DMS79 treated with DMSO at 0.1 percent for 48 hours (cell line): ENCODE measurements around the gene LRRK1.
"Not testable (repeated sequence)": the region's sequence is repeated elsewhere in the genome, so short reads cannot be mapped to it uniquely, and the experiment has no call there.

Experiments used
- DNase-seq: peaks from one replicate; lab custom pipeline; 2025; lab: John Stamatoyannopoulos, UW

Gene LRRK1

DNA sequence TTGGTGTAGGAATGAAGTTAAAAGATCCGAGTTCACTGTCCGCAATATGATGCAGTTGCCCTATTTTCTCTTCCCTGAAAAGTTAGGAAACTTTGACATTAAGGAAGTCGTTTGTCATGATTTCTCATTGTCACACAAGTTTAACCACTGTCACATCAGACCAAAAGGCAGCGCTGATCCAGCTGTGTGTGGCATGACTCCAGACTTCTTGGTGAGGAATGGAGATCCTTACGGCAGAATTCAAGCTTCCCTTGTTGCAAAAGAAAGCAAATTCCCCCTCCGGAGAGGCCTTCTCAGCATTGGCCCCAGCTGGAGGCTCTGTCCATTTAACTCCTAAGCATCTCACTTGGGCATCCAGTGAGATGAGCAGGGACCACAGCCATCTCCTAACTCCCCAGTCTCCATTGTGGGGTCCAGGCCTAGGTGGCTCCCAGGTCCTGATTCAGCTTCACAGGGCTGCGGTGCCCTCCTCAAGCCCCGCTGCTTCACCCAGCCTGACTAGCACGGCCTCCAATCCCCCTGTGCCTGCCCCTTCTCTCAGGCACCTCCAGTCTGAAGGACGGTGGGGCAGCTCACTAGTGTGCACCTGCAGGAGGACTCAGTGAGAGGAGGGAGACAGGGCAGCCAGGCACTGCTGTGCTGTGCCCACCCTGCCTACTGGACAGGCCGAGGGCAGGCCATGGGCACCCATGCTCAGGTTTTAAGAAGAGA is 173.2 kb downstream of the LRRK1 start:
- no peak for DNase-seq

- no peak for DNase-seq
Observed at GRCh38 chr15:101092867-101093202, 173.7 kb downstream of the LRRK1 start.

DNA sequence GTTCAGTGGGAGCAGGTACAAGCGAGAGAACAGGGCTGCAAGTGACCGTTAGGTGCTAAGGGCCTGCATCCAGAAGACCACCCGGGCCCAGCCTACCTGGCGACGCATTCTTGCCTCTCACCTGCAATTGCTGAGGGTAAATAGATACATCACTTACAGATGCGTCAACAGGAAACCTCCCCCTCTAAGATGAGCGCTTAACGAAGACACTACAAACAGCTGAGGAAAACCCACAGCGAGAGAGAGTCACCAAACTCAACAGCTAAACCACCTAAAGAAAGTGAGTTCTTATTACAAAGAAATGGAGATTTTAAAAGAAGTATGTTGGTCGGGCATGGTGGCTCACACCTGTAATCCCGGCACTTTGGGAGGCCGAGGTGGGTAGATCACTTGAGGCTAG is 174.8 kb downstream of the LRRK1 start:
- DNase-seq = no peak

DNA sequence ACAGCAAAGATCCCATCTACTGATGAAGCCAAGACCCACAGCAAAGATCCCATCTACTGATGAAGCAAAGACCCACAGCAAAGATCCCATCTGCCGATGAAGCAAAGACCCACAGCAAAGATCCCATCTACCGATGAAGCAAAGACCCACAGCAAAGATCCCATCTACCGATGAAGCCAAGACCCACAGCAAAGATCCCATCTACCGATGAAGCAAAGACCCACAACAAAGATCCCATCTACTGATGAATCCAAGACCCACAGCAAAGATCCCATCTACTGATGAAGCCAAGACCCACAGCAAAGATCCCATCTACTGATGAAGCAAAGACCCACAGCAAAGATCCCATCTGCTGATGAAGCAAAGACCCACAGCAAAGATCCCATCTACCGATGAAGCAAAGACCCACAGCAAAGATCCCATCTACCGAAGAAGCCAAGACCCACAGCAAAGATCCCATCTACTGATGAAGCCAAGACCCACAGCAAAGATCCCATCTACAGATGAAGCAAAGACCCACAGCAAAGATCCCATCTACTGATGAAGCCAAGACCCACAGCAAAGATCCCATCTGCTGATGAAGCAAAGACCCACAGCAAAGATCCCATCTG is 176.7 kb downstream of the LRRK1 start:
- not testable (repeated sequence) for DNase-seq

DNA sequence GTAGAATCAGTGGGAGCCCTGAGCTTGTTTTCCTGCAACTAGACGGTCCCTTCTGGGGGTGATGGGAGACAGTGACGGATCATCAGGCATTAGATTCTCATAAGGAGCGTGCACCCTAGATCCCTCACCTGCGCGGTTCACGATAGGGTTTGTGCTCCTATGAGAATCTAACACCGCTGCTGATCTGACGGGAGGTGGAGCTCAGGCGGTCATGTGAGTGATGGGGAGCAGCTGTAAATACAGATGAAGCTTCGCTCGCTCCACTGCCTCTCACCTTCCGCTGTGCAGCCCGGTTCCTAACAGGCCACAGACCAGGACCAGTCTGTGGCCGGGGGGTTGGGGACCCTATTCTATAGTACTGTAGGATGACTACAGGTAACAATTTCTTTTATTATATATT is 178.0 kb downstream of the LRRK1 start:
- DNase-seq = no peak

DNA sequence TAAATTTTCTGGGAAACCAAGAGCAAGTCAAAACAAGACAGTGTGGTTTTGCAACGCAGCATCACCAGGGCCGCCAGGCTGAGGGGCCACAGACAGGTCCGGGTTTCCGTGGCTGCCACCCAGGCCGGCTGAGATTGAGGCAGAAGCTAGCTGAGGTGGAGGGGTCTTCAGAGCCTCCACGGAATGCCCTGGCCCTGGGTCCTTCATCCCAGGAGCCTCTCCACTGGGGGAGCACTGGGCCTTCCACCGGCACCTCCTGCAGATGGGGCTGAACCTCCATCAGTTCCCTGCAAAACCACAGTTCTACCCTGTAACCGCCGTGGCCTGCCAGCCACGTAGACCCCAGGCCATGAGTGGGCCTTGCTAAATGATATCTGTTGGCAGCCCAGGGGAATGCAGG is 180.0 kb downstream of the LRRK1 start:
- no peak for DNase-seq

DNA sequence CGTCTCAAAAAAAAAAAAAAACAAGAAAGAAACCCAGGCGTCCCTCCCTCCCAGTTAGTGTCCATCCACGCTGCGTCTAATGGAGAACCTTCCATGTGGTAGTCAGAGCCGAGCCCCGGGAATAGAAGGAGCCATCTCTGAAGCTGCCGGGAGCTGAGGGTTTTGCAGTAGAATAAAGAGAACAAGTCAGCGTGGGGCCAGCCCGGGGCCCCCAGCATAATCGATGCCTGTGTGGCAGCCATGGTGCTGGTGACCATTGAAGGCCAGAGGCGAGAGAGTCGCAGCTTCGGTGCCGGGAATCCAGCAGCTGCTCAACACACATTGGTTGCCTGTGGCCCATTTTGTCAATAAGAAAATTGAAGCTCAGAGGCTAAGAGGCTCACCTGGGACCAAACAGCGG is 181.0 kb downstream of the LRRK1 start:
- no peak for DNase-seq

DNA sequence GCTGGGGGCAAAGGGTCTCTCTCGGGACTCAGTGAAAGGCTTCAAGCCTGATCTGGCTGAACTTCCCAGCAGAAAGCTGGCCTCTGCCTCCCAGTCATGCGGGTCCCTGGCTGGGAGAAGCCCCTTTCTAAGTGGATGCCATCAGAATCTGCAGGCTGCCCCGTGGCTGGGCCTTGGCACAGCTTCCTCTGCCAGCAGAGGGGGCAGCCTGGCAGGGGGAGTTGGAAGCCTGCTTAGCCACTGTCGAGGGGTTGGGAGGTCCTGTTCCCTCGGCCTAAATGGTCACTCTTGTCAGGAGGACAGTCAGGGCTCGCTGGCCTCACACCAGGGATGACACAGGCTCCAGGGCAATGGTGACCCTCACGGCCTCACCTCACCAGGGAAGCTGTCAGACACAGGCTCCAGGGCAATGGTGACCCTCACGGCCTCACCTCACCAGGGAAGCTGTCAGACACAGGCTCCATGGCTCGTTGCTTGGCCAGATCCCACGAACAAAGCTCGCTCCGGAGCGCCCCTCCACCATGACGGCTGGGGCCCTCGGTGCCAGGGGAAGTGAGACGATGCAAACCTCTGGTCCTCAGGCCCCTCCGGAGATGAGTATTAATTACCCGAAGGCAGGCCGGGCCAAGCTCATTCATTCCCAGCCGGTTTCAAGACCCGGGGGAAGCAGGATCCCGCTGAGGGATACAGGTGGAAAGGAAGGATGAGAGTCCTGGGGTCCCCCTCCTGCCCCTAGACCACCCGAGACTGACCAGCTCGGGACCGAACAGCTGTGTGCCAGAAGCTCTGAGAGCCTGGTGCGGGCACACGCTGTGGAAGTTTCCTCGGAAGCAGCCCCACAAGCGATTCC is 181.7 kb downstream of the LRRK1 start:
- no peak for DNase-seq

DNA sequence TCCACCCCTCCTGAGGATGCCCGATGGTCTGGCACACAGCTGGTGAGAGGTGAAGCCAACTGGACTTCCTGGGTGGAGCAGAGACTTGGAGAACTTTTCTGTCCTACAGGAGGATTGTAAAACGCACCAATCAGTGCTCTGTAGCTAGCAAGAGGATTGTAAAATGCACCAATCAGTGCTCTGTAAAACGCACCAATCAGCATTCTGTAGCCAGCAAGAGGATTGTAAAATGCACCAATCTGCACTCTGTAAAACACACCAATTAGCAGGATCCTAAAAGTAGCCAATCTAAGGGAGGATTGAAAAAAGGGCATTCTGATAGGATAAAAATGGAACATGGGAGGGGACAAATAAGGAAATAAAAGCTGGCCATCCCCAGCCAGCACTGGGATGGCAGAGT is 182.5 kb downstream of the LRRK1 start:
- DNase-seq = no peak

GRCh38 chr15:101102746-101103145 is 183.6 kb downstream of the LRRK1 start:
- no peak for DNase-seq

DNA sequence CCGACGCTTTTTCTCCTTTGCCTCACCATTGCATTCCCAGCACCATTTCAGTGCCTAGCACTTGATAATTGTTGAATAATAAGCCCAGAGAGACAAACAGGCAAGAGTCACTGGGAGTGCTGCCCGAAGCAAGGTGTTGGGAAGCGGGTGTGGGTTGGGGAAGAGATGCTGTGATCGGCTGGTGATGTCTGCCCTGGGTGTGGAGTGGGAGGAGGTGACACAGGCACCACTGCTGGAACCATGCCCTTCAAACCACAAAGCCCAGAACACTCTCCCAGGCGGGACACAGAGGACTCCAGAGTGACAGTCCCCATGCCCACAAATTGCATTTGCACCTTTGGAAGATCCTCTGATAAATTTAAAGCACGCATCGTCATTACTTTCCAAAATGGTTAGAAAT is 184.4 kb downstream of the LRRK1 start:
- no peak for DNase-seq

- no peak for DNase-seq
Observed at GRCh38 chr15:101104141-101104540, 185.0 kb downstream of the LRRK1 start.

- DNase-seq = peak; percentile 28
Observed at GRCh38 chr15:101105059-101105891, 186.1 kb downstream of the LRRK1 start.

DNA sequence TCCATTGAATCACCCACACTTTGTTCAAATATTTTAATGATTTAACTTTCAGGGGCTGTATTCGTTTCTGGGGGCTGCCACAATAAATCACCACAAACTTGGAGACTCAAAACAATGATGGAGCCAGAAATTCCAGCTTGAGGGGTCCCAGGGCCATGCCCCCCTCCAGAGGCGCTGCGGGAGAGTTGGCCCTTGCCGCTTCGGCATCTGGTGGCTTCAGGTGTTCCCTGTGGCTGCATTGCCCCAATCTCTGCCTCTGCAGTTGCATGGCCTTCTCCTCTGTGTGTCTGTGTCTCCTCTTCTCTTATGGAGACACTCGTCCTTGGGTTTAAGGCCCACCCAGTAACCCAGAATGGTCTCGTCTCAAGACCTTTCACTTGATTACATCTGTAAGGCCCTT is 187.9 kb downstream of the LRRK1 start:
- DNase-seq = no peak

GRCh38 chr15:101107625-101108460 is 188.7 kb downstream of the LRRK1 start:
- DNase-seq = no peak

DNA sequence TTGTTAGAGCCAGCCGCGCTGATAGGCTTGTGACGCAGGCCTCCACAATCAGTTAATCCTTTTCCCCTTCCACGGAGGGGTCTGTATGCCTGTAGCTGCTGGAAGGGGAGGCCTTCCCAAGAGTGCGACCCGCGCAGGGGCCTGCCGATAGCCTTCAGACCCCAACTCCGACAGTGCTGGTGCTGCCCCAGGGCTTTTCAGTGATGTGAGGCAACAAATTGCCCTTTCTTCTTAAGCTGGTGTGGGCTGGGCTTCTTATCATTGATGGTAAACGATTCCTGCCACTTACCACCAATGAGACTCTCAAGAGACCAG is 189.3 kb downstream of the LRRK1 start:
- DNase-seq = no peak

DNA sequence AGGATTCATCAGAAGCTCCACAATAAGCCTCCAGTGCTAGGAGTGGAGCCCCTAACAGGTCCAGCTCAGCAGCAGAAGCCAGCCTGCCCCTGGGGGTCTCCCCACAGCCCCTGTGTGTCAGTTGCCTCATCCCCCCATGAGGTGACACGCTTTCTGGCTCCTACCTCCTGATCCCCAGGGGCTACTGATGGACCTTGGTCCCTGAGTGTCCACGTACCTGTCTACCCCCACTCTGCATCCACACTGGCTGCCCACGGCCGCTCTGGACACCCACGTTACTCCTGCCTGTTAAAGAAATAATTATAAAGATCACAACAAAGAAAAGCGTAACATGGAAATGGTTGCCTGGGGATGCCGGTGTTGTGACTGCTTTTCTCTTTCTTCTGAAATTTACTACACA is 189.6 kb downstream of the LRRK1 start:
- DNase-seq = no peak

DNA sequence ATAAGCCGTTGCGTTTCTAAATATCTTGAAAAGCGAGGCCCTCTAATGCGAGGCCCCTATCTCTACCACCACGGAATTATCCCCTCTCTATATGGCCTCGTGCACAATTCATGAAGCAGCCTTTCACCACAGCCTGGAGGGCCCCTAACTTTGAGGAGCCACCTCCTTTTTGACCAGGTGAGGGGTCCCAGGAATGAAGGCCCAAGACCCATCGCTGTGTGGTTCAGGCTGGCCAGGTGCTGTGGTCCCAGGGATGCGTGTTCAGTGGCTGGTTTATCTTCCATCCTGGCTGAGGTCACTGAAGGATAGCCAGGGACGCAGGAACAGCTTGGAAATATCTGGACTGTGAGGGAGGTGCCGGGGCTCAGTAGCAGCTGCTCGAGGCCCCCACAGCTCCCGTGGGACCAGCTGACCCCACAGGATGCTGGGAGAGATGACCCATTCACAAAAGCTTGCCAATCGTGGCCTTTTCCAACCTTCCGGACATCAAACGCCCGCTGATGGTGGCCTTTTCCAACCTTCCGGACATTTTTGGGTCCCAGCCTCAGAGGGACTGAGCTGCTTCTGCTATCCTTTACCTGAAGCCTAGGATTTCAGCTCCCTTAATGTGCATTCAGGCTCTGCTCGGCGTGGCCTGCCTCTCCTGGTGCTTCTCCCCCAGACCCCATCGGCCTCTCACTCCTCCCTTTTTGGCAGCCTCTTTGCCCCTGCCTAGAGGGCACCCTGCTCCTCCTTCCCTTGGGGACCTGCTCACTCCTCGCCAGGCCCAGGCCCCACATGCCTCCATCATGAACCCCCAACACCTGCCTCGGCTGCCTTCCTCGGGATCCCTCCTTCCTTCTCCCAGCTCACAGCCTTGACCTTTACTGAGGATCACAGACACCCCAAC is 191.8 kb downstream of the LRRK1 start:
- DNase-seq = no peak

DNA sequence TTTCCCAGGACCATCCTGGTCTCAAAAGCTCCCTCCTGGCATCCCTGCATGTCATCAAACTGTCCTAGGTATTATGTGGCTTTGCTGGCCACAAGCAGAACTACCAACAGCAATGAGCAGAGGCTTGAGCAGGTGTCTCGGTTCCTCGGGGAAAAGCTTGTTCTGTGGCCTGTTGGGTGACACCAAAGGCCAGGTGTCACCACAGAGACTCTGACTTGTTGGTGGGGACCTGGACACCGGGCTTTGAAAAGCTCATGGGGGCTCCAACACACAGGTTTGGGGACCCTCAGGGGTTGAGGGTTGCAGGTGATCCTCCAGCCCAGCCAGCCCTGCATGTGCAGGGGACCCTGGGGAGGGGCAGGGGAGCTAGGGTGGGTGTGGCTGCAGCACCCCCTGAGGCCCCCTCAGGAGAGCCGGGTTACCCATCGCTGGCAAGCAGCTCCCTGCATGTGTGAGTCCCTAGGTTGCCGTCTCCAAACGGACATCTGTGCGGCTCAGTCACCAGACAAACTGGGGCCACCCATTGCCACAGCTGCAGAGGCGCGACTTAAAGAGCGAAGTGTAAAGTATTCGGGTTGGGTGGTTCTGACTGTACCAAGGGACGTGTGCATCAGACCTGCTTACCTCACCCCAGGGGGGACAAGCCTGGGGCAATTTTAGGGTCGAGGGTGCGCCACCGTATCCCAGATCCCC is 192.6 kb downstream of the LRRK1 start:
- DNase-seq = no peak
